Stimulated activated CD8-positive, alpha-beta memory T cell treated with anti-CD3 and anti-CD28 coated beads, Interleukin-4, amount 100 ng/mL, for 48 hours (primary cell): ENCODE data around the gene CHD6.

Source experiments
- DNase-seq: peaks from one replicate; pipeline ENCODE4 v3.0.0-alpha.2; 2020

Gene CHD6

GRCh38 chr20:41577129-41578009, 40.8 kb downstream of the CHD6 start:
- no peak for DNase-seq

GRCh38 chr20:41575412-41575811, 42.8 kb downstream of the CHD6 start:
- DNase-seq, result no peak

- DNase-seq, result no peak
Observed at GRCh38 chr20:41574802-41575389, 43.3 kb downstream of the CHD6 start.

- DNase-seq, result no peak
Observed at GRCh38 chr20:41573955-41574354, 44.2 kb downstream of the CHD6 start.

GRCh38 chr20:41572010-41572572, 46.1 kb downstream of the CHD6 start:
- DNase-seq, result no peak

GRCh38 chr20:41571006-41571405, 47.2 kb downstream of the CHD6 start:
- no peak for DNase-seq

- DNase-seq, result no peak
Observed at GRCh38 chr20:41570557-41570956, 47.6 kb downstream of the CHD6 start.

- DNase-seq, result no peak
Observed at GRCh38 chr20:41567615-41568014, 50.6 kb downstream of the CHD6 start.

- no peak for DNase-seq
Observed at GRCh38 chr20:41566896-41567527, 51.2 kb downstream of the CHD6 start.

- no peak for DNase-seq
Observed at GRCh38 chr20:41563087-41563486, 55.1 kb downstream of the CHD6 start.

GRCh38 chr20:41560970-41561369, 57.2 kb downstream of the CHD6 start:
- DNase-seq, result no peak

GRCh38 chr20:41559658-41560057, 58.5 kb downstream of the CHD6 start:
- no peak for DNase-seq

GRCh38 chr20:41553142-41553879, 64.9 kb downstream of the CHD6 start:
- DNase-seq, result no peak

GRCh38 chr20:41552295-41553068, 65.7 kb downstream of the CHD6 start:
- no peak for DNase-seq

GRCh38 chr20:41551011-41551705, 67.0 kb downstream of the CHD6 start:
- DNase-seq, result no peak

- no peak for DNase-seq
Observed at GRCh38 chr20:41547221-41547620, 71.0 kb downstream of the CHD6 start.

GRCh38 chr20:41546535-41546934, 71.6 kb downstream of the CHD6 start:
- no peak for DNase-seq

GRCh38 chr20:41544472-41544871, 73.7 kb downstream of the CHD6 start:
- no peak for DNase-seq

GRCh38 chr20:41540918-41541317, 77.3 kb downstream of the CHD6 start:
- no peak for DNase-seq

GRCh38 chr20:41540459-41540858, 77.7 kb downstream of the CHD6 start:
- DNase-seq, result no peak

- no peak for DNase-seq
Observed at GRCh38 chr20:41538810-41539596, 79.2 kb downstream of the CHD6 start.
